ENCODE results near the gene UVRAG. TPM values are rescaled to one million over a fixed set of nuclear protein-coding genes. Genes with fewer than 3 reads are reported as not detected.

UVRAG gene
- total RNA-seq, 2 experiments from 2014 or later: 16.5 to 19.5 TPM

DNA sequence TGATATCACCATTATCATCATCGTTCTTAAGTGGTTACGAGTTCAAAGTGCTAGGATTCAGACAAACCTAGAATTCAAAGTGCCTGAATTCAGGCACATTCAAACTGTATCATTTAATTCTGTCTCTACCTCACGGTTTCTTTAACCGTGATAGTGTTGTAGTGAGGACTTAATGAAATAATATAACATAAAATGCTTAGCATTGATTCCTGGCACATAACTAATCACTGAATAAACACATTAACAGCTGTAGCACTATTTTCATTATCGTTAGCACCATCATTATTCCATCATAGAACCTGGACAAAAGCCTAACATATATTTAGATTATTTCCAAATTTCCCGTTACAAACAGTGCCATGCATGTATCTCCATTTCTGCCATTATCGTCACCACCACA lies 289.3 kb downstream of the UVRAG start:
- H3K4me3 Mint-ChIP-seq: no peak overlapping the region
- H3K27ac ChIP-seq (ENCODE audit: low read depth in 1 of 2, low read length in 2 of 2): no peak overlapping the region
- no peaks in the 10 kb centered on the region for H3K9me3 ChIP-seq (ENCODE audit: control insufficient read depth in 1 of 2, insufficient read depth in 1 of 2, low read length in 2 of 2)
- ChIA-PET POLR2A (no interaction called here), CTCF (interaction anchor here (1.5 kb wide), 1 partner anchor 9 kb away, joined by 5 read pairs; no protein-coding TSS in a partner anchor)
- TF ChIP-seq, protein P1, sequence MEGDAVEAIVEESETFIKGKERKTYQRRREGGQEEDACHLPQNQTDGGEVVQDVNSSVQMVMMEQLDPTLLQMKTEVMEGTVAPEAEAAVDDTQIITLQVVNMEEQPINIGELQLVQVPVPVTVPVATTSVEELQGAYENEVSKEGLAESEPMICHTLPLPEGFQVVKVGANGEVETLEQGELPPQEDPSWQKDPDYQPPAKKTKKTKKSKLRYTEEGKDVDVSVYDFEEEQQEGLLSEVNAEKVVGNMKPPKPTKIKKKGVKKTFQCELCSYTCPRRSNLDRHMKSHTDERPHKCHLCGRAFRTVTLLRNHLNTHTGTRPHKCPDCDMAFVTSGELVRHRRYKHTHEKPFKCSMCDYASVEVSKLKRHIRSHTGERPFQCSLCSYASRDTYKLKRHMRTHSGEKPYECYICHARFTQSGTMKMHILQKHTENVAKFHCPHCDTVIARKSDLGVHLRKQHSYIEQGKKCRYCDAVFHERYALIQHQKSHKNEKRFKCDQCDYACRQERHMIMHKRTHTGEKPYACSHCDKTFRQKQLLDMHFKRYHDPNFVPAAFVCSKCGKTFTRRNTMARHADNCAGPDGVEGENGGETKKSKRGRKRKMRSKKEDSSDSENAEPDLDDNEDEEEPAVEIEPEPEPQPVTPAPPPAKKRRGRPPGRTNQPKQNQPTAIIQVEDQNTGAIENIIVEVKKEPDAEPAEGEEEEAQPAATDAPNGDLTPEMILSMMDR (IDR thresholded peaks at IDR 0.05): no peak
- H3K9me3 Mint-ChIP-seq: no peaks in the 10 kb centered on the region
- no peak overlapping the region for H3K4me3 ChIP-seq (ENCODE audit: low read length)
- intact Hi-C loops (cut with DNase I, micrococcal nuclease): no loop called here
- no peaks in the 10 kb centered on the region for H3K27me3 Mint-ChIP-seq
- no peaks in the 10 kb centered on the region for H3K27me3 ChIP-seq (ENCODE audit: control insufficient read depth in 1 of 2, insufficient read depth in 2 of 2, low read length in 2 of 2)
- no peaks in the 10 kb centered on the region for H3K4me1 Mint-ChIP-seq (ENCODE audit: low read depth)
- DNase-seq: no peak
- no peak for ATAC-seq (ENCODE audit: poor library complexity)
- no peaks in the 10 kb centered on the region for H3K36me3 ChIP-seq (ENCODE audit: insufficient read depth, low read length)
- peaks cover 5% of the 10 kb centered on the region for H3K36me3 Mint-ChIP-seq (ENCODE audit: low read depth)
- H3K4me1 ChIP-seq (ENCODE audit: insufficient read depth, low read length): no peaks in the 10 kb centered on the region
- no peak overlapping the region for H3K27ac Mint-ChIP-seq

DNA sequence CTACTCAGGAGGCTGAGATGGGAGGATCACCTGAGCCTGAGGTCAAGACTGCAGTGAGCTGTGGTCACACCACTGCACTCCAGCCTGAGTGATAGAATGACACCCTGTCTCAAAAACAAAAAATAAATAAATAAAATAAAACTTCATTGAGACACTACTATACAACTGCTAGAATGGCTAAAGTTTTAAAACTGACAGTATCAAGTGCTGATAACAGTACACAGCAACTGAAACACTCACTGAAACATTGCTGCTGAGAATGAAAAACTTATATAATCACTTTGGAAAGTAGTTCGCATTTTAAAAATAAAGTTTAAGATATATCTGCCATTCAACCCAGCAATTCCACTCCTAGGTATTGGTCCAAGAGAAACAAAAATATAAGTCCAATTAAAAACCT lies 290.6 kb downstream of the UVRAG start:
- ATAC-seq (ENCODE audit: poor library complexity) (no peak), DNase-seq (no peak)
- H3K4me3 ChIP-seq (ENCODE audit: low read length): no peak overlapping the region
- no peaks in the 10 kb centered on the region for H3K36me3 ChIP-seq (ENCODE audit: insufficient read depth, low read length)
- no peaks in the 10 kb centered on the region for H3K36me3 Mint-ChIP-seq (ENCODE audit: low read depth)
- no peaks in the 10 kb centered on the region for H3K9me3 Mint-ChIP-seq
- H3K9me3 ChIP-seq (ENCODE audit: control insufficient read depth in 1 of 2, insufficient read depth in 1 of 2, low read length in 2 of 2): no peaks in the 10 kb centered on the region
- ChIA-PET CTCF (interaction anchor here (1.5 kb wide), 1 partner anchor 10 kb away, joined by 5 read pairs; no protein-coding TSS in a partner anchor), POLR2A (no interaction called here)
- H3K4me1 Mint-ChIP-seq (ENCODE audit: low read depth): no peaks in the 10 kb centered on the region
- intact Hi-C loops (cut with DNase I, micrococcal nuclease): no loop called here
- H3K27ac ChIP-seq (ENCODE audit: low read depth in 1 of 2, low read length in 2 of 2): no peak overlapping the region
- no peaks in the 10 kb centered on the region for H3K27me3 Mint-ChIP-seq
- no peak overlapping the region for H3K4me3 Mint-ChIP-seq
- no peaks in the 10 kb centered on the region for H3K4me1 ChIP-seq (ENCODE audit: insufficient read depth, low read length)
- no peaks in the 10 kb centered on the region for H3K27me3 ChIP-seq (ENCODE audit: control insufficient read depth in 1 of 2, insufficient read depth in 2 of 2, low read length in 2 of 2)
- no peak overlapping the region for H3K27ac Mint-ChIP-seq
- TF ChIP-seq, protein P1 (IDR thresholded peaks at IDR 0.05): no peak

DNA sequence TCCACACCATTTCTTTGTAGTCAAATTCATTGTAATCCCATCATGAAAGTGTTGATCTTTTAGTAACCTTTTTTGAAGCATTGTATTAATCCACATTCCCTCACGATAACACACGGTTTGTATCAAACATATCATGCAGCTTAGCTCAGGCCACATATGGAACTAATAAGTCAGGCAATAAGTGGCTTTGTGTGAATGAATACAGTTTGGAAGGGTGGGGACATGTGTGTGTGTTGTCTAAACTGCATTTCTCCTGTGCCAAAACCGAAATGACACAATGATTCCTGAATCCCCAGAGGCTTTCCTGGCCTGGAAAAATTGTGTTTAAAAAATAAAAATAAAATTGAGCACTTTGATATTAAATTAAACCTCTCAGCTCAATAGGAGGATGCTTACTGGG lies 293.0 kb downstream of the UVRAG start:
- Histone ChIP-seq H3K4me1 (ENCODE audit: insufficient read depth, low read length) (no peaks in the 10 kb centered on the region), H3K36me3 (ENCODE audit: insufficient read depth, low read length) (no peaks in the 10 kb centered on the region), H3K4me3 (ENCODE audit: low read length) (no peak overlapping the region), H3K27ac (ENCODE audit: low read depth in 1 of 2, low read length in 2 of 2) (no peak overlapping the region), H3K27me3 (ENCODE audit: control insufficient read depth in 1 of 2, insufficient read depth in 2 of 2, low read length in 2 of 2) (no peaks in the 10 kb centered on the region), H3K9me3 (ENCODE audit: control insufficient read depth in 1 of 2, insufficient read depth in 1 of 2, low read length in 2 of 2) (no peaks in the 10 kb centered on the region)
- no peaks in the 10 kb centered on the region for H3K4me1 Mint-ChIP-seq (ENCODE audit: low read depth)
- H3K9me3 Mint-ChIP-seq: no peaks in the 10 kb centered on the region
- no peak overlapping the region for H3K27ac Mint-ChIP-seq
- no peak overlapping the region for H3K4me3 Mint-ChIP-seq
- CTCF ChIA-PET: interaction anchor here (0.7 kb wide), 1 partner anchor 27 kb away, joined by 4 read pairs; no protein-coding TSS in a partner anchor
- intact Hi-C loops (cut with DNase I, micrococcal nuclease): no loop called here
- H3K36me3 Mint-ChIP-seq (ENCODE audit: low read depth): no peaks in the 10 kb centered on the region
- no peak for DNase-seq
- TF ChIP-seq, protein P1 (IDR thresholded peaks at IDR 0.05): no peak
- no peak for ATAC-seq (ENCODE audit: poor library complexity)
- H3K27me3 Mint-ChIP-seq: no peaks in the 10 kb centered on the region
- POLR2A ChIA-PET: no interaction called here

Measured in CD4-positive, alpha-beta T cell (primary cell).